Left hindlimb (tissue), 1 donor: ENCODE measurements around the gene LRRC15.

Experiments
- DNase-seq: peaks from one replicate; pipeline ENCODE4 v3.0.0-alpha.2; 2018

The LRRC15 gene

GRCh38 chr3:194315088-194315964 is 54.2 kb downstream of the LRRC15 start:
- DNase-seq = peak; percentile 94

DNA sequence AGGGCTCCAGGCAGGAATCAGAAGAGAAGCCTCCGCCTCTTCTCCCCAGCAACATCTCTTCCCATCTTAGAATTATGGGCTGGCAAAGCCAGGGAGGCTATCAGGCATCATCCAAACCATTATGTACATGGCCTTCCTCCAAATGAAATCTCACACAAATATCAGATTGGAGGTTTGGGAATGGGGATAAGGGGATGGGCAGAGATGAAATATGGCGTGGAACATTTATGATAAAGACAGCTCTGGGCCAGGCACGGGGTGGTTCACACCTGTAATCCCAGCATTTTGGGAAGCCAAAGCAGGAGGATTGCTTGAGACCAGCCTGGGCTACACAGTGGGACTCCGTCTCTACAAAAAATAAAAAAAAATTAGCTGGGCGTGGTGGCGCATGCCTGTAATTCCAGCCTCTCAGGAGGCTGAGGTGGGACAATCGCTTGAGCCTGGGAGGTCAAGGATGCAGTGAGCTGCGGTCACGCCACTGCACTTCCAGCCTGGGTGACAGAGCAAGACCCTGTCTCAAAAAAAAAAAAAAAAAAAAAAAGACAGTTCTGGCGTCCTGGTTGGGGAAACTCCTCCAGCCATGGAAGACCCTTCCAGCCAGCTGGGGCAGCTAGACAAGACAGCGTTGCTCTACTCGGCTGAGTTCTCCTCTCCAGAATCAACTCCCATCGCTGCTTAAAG is 55.0 kb downstream of the LRRC15 start:
- no peak for DNase-seq

DNA sequence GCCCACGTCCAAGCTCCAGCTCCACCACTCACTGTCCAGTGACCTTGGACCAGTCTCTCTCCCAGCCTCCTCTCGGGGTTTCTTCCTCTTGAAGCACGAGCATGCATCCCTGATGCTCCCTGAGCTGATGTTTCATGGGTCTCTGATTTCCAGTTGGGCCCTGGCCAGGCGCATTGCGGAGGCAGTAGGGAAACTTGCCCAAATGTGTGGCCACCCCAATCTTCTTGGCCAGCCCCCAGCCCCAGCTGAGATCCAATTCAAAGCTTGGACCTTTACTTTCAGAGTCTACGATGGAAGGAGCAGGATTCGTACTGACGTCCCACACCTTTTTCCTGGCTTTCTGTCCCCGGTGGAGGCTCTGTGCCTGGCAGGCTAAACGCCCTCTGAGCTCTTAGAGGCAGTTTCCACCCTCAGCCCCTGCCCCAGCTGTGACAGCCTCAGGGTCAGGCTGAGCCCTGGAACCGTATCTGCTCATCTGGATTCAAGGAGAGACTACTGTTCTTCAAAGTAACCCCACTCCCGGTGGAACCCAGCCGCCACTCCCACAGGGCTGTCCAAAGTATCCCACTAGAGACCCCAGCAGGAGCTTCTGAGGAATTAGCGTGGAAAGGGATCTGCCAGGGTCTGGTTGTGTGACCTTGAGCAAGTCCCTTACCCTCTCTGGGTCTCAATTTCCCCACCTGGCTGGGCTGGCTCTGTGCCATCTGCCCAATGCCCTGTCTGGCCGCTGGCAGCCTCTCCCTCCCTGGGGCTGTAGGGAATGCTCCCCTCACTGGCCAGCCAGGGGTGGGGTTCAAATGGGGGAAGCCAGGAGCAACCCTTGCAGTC is 55.8 kb downstream of the LRRC15 start:
- peak; percentile 79 for DNase-seq

DNA sequence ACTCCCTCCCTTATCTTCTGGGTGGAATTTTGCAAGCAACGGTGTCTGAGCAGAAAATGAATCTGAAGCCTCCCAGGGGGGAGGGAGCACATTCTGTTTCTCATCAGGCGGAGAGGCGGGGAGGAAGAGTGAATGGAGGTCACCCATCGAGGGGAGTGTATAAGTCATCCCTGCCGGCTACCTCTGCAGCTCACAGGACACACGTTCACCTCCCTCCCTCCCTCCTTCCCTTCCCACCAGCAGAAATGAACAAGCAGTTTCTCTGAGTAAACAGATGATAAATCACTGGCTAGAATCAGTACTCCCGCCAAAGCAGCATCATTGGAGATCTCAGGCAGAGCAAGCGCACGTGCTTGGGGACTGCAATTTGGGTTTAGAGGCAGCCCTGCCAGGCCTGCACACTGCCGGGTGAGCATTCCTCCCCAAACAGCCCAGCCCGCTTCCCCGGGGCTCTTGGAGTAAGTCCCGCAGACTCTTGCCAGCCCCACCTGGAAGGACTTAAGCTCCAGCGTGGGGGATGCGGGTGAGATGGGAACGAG is 56.7 kb downstream of the LRRC15 start:
- peak; percentile 91 for DNase-seq

DNA sequence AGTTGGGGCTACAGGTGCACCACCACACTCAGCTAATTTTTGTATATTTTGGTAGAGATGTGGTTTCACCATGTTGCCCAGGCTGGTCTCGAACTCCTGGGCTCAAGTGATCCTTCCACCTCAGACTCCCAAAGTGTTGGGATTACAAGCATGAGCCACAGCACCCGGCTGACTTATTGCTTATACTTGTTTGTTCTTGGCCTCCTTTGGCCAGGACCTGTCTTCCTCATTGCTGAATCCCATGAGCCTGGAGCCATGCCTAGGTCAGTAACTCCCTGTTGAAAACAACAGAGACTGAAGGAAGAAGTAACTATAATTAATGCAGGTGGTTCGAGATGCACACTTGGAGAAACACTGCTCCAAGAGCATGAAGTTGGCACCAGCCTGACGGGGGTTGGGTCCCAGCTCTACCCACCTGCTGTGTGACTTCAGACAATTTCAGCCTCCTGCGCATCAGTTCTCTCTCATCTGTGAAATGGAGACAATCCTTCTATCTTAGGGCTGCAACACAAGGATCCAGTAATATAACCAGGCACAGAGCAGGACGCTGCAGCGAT is 57.3 kb downstream of the LRRC15 start:
- no peak for DNase-seq

- DNase-seq = peak; percentile 29
Observed at GRCh38 chr3:194311000-194311399, 58.5 kb downstream of the LRRC15 start.

- peak; percentile 75 for DNase-seq
Observed at GRCh38 chr3:194310060-194310835, 59.3 kb downstream of the LRRC15 start.

GRCh38 chr3:194308601-194309449 is 60.7 kb downstream of the LRRC15 start:
- peak; percentile 25 for DNase-seq

- DNase-seq = peak; percentile 8
Observed at GRCh38 chr3:194307849-194308248, 61.7 kb downstream of the LRRC15 start.

DNA sequence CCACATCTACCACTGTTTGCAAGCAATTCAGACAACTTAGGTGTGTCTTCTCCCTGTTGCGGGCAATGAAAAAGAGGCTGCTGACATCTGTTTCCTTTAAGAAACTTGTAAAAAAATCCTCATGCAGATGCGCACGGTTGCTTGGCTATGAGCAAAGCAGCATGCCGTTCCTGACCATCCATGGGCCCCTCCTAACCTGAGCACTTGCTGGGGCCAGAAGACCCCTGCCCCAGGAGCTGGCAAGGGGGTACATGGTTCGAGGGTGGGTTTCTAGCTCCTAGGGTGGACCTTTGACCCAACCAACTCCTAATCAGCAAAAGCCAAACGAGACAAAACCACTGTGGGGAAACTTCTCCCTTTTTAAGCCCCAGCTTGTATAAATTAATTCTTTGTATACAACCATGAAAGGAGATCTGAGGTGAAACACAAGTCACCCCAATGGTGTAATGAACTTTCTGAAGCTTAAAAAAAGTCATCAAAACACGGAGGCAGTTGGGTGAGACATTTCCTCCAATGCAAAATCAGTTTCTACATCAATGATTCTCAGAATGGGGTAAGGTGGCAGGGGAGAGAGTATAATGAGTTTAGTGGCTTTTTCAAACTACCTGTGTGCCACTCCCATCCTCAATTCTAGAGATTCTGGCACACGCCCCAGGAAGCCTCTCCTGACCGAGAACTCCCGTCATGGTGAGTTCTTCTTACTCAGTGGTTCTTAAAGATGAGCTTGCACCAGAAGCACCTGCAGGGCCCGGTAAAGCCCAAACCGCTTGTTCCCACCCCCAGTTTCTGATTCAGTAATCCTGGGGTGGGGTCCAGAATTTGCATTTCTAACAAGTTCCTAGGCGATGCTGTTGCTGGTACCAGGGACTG is 62.5 kb downstream of the LRRC15 start:
- DNase-seq = peak; percentile 23

- DNase-seq = peak; percentile 34
Observed at GRCh38 chr3:194306109-194306686, 63.3 kb downstream of the LRRC15 start.

GRCh38 chr3:194305356-194306108 is 64.0 kb downstream of the LRRC15 start:
- DNase-seq = peak; percentile 11
